ENCODE measurements around the gene MAB21L4.

The MAB21L4 gene

GRCh38 chr2:240884745-240885144 lies 11.2 kb downstream of the MAB21L4 start:
- 69% methylated on average over 2 of the region's 3 CpGs for whole genome bisulfite sequencing
- Histone ChIP-seq H3K79me1 (replicated peaks; ENCODE audit: low read length, poor library complexity, severe bottlenecking) (no peaks in the 10 kb centered on the region), H4K91ac (ENCODE audit: low read length) (no peak overlapping the region), H3K4me2 (ENCODE audit: low read length, poor library complexity, severe bottlenecking) (no peak overlapping the region), H2BK120ac (ENCODE audit: low read depth, low read length) (no peak overlapping the region), H3K14ac (ENCODE audit: low read length in 2 of 2) (no peak overlapping the region), H3K9ac (ENCODE audit: low read length) (no peak overlapping the region), H3K4me3 (ENCODE audit: insufficient read depth in 1 of 2, low read depth in 1 of 2, low read length in 2 of 2) (no peak overlapping the region), H3K4me1 (ENCODE audit: control insufficient read depth, insufficient read depth, low read depth, low read length) (no peaks in the 10 kb centered on the region), H3K4ac (ENCODE audit: low read depth in 1 of 2, low read length in 2 of 2) (no peak overlapping the region), H3K36me3 (ENCODE audit: control insufficient read depth in 1 of 2, insufficient read depth in 2 of 2, low read depth in 1 of 2, low read length in 2 of 2) (no peaks in the 10 kb centered on the region), H2BK5ac (ENCODE audit: low read depth, low read length, poor library complexity, severe bottlenecking) (no peak overlapping the region), H4K8ac (ENCODE audit: low read length) (no peak overlapping the region), H3K18ac (ENCODE audit: low read depth in 1 of 2, low read length in 2 of 2) (no peak overlapping the region), H2BK12ac (ENCODE audit: low read length in 2 of 2) (no peak overlapping the region), H2AK5ac (ENCODE audit: low read length, severe bottlenecking) (no peak overlapping the region), H2AFZ (ENCODE audit: low read depth, low read length) (no peak overlapping the region), H3K9me3 (ENCODE audit: control insufficient read depth, low read length) (no peaks in the 10 kb centered on the region), H3K27ac (ENCODE audit: low read length, poor library complexity, severe bottlenecking) (no peak overlapping the region), H3K27me3 (ENCODE audit: control insufficient read depth in 1 of 2, insufficient read depth in 1 of 2, low read length in 2 of 2) (peaks cover 5 to 6% of the 10 kb centered on the region in 2 experiments), H3K23ac (ENCODE audit: low read length in 2 of 2) (no peak overlapping the region), H2BK15ac (ENCODE audit: low read depth, poor library complexity, severe bottlenecking) (no peak overlapping the region)
- no peak for DNase-seq

- Histone ChIP-seq H2BK12ac (ENCODE audit: low read length in 2 of 2) (no peak overlapping the region), H3K4me3 (ENCODE audit: insufficient read depth in 1 of 2, low read depth in 1 of 2, low read length in 2 of 2) (no peak overlapping the region), H3K4me1 (ENCODE audit: control insufficient read depth, insufficient read depth, low read depth, low read length) (no peaks in the 10 kb centered on the region), H3K23ac (ENCODE audit: low read length in 2 of 2) (no peak overlapping the region), H3K79me1 (replicated peaks; ENCODE audit: low read length, poor library complexity, severe bottlenecking) (no peaks in the 10 kb centered on the region), H3K4me2 (ENCODE audit: low read length, poor library complexity, severe bottlenecking) (no peak overlapping the region), H4K8ac (ENCODE audit: low read length) (no peak overlapping the region), H3K18ac (ENCODE audit: low read depth in 1 of 2, low read length in 2 of 2) (no peak overlapping the region), H3K14ac (ENCODE audit: low read length in 2 of 2) (no peak overlapping the region), H2AK5ac (ENCODE audit: low read length, severe bottlenecking) (no peak overlapping the region), H3K9me3 (ENCODE audit: control insufficient read depth, low read length) (no peaks in the 10 kb centered on the region), H4K91ac (ENCODE audit: low read length) (no peak overlapping the region), H2BK5ac (ENCODE audit: low read depth, low read length, poor library complexity, severe bottlenecking) (no peak overlapping the region), H3K4ac (ENCODE audit: low read depth in 1 of 2, low read length in 2 of 2) (no peak overlapping the region), H3K36me3 (ENCODE audit: control insufficient read depth in 1 of 2, insufficient read depth in 2 of 2, low read depth in 1 of 2, low read length in 2 of 2) (no peaks in the 10 kb centered on the region), H3K27me3 (ENCODE audit: control insufficient read depth in 1 of 2, insufficient read depth in 1 of 2, low read length in 2 of 2) (peaks cover 6% of the 10 kb centered on the region in 2 experiments), H2AFZ (ENCODE audit: low read depth, low read length) (no peak overlapping the region), H3K27ac (ENCODE audit: low read length, poor library complexity, severe bottlenecking) (no peak overlapping the region), H2BK120ac (ENCODE audit: low read depth, low read length) (no peak overlapping the region), H2BK15ac (ENCODE audit: low read depth, poor library complexity, severe bottlenecking) (no peak overlapping the region), H3K9ac (ENCODE audit: low read length) (no peak overlapping the region)
- WGBS = 62% methylated on average over 2 of the region's 2 CpGs
- no peak for DNase-seq
These were observed 11.7 kb downstream of the MAB21L4 start for GRCh38 chr2:240884221-240884620.

DNA sequence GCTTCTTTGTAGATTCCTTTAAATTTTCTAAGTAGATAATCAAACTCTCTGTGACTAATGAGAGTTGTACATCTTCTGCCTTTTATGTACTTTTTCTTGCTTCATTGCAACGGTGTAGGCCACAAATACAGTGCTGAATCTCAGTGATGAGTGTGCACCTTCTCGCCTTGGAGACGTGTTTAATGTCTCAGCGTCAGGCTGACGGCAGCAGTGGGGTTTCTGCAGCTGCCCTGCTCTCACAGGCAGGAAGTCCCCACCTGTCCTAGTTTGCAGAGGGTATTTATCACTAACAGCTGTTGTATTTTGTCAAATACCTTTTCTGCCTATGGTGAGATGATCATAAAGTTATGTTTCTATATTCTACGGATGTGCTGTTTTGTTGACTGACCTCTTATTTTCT lies 14.0 kb downstream of the MAB21L4 start:
- 51% methylated on average over 6 of the region's 6 CpGs for WGBS
- Histone ChIP-seq H3K79me1 (replicated peaks; ENCODE audit: low read length, poor library complexity, severe bottlenecking) (no peaks in the 10 kb centered on the region), H2BK12ac (ENCODE audit: low read length in 2 of 2) (no peak overlapping the region), H3K23ac (ENCODE audit: low read length in 2 of 2) (no peak overlapping the region), H3K4me1 (ENCODE audit: control insufficient read depth, insufficient read depth, low read depth, low read length) (no peaks in the 10 kb centered on the region), H4K8ac (ENCODE audit: low read length) (no peak overlapping the region), H2BK120ac (ENCODE audit: low read depth, low read length) (no peak overlapping the region), H3K4me2 (ENCODE audit: low read length, poor library complexity, severe bottlenecking) (no peak overlapping the region), H2AFZ (ENCODE audit: low read depth, low read length) (no peak overlapping the region), H3K36me3 (ENCODE audit: control insufficient read depth in 1 of 2, insufficient read depth in 2 of 2, low read depth in 1 of 2, low read length in 2 of 2) (no peaks in the 10 kb centered on the region), H3K4me3 (ENCODE audit: insufficient read depth in 1 of 2, low read depth in 1 of 2, low read length in 2 of 2) (no peak overlapping the region), H2AK5ac (ENCODE audit: low read length, severe bottlenecking) (no peak overlapping the region), H3K14ac (ENCODE audit: low read length in 2 of 2) (no peak overlapping the region), H3K9ac (ENCODE audit: low read length) (no peak overlapping the region), H3K9me3 (ENCODE audit: control insufficient read depth, low read length) (no peaks in the 10 kb centered on the region), H3K4ac (ENCODE audit: low read depth in 1 of 2, low read length in 2 of 2) (no peak overlapping the region), H3K18ac (ENCODE audit: low read depth in 1 of 2, low read length in 2 of 2) (no peak overlapping the region), H2BK15ac (ENCODE audit: low read depth, poor library complexity, severe bottlenecking) (no peak overlapping the region), H3K27ac (ENCODE audit: low read length, poor library complexity, severe bottlenecking) (no peak overlapping the region), H3K27me3 (ENCODE audit: control insufficient read depth in 1 of 2, insufficient read depth in 1 of 2, low read length in 2 of 2) (peaks cover 6 to 11% of the 10 kb centered on the region in 2 experiments), H4K91ac (ENCODE audit: low read length) (no peak overlapping the region), H2BK5ac (ENCODE audit: low read depth, low read length, poor library complexity, severe bottlenecking) (no peak overlapping the region)
- DNase-seq = no peak

DNA sequence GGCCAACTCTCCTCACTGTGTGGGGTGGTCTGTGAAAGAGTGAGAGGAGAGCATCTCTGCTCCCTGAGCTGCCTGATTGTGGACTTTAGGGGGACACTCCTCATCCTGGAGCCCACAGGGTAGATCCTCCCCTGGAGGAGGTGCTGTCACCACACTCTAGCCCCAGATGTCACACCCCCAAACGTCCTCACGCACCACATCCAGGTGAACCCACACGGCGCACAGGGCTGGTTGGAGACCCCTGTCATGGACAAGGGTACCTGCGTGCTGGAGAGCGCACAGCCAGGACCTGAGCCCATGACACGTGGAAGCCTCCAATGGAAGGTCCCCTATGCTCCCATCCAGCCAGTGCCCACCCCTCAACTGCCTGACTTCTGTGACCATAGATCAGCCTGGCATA lies 16.9 kb downstream of the MAB21L4 start:
- Histone ChIP-seq H3K36me3 (ENCODE audit: control insufficient read depth in 1 of 2, insufficient read depth in 2 of 2, low read depth in 1 of 2, low read length in 2 of 2) (no peaks in the 10 kb centered on the region), H3K4me1 (ENCODE audit: control insufficient read depth, insufficient read depth, low read depth, low read length) (peaks cover 3% of the 10 kb centered on the region), H3K4me3 (ENCODE audit: insufficient read depth in 1 of 2, low read depth in 1 of 2, low read length in 2 of 2) (no peak overlapping the region), H2BK5ac (ENCODE audit: low read depth, low read length, poor library complexity, severe bottlenecking) (no peak overlapping the region), H2BK15ac (ENCODE audit: low read depth, poor library complexity, severe bottlenecking) (no peak overlapping the region), H2AK5ac (ENCODE audit: low read length, severe bottlenecking) (no peak overlapping the region), H3K27me3 (ENCODE audit: control insufficient read depth in 1 of 2, insufficient read depth in 1 of 2, low read length in 2 of 2) (peaks cover 0 to 18% of the 10 kb centered on the region in 2 experiments), H3K14ac (ENCODE audit: low read length in 2 of 2) (no peak overlapping the region), H3K9me3 (ENCODE audit: control insufficient read depth, low read length) (no peaks in the 10 kb centered on the region), H2BK12ac (ENCODE audit: low read length in 2 of 2) (no peak overlapping the region), H4K8ac (ENCODE audit: low read length) (no peak overlapping the region), H3K23ac (ENCODE audit: low read length in 2 of 2) (no peak overlapping the region), H4K91ac (ENCODE audit: low read length) (no peak overlapping the region), H3K4ac (ENCODE audit: low read depth in 1 of 2, low read length in 2 of 2) (no peak overlapping the region), H3K18ac (ENCODE audit: low read depth in 1 of 2, low read length in 2 of 2) (no peak overlapping the region), H3K4me2 (ENCODE audit: low read length, poor library complexity, severe bottlenecking) (no peak overlapping the region), H3K9ac (ENCODE audit: low read length) (no peak overlapping the region), H2BK120ac (ENCODE audit: low read depth, low read length) (no peak overlapping the region), H3K27ac (ENCODE audit: low read length, poor library complexity, severe bottlenecking) (no peak overlapping the region), H3K79me1 (replicated peaks; ENCODE audit: low read length, poor library complexity, severe bottlenecking) (no peaks in the 10 kb centered on the region), H2AFZ (ENCODE audit: low read depth, low read length) (no peak overlapping the region)
- no peak for DNase-seq
- WGBS = 81% methylated on average over 7 of the region's 7 CpGs
